GM12878 (cell line): ENCODE results near the gene TET1. TPM values are rescaled to one million over a fixed set of nuclear protein-coding genes. Genes with fewer than 3 reads are reported as not detected.

ENCODE experiments used
- ATAC-seq: fragments of 200-7000 bp; cut with Tn5 transposase; 3 replicates; pipeline ENCODE4 v1.9.1; 2020; ENCODE audit warnings: mild to moderate bottlenecking, moderate library complexity
- BruUV-seq: library from RNA; stranded (reverse); fragments of 400-500 nt; replicated peaks from 2 replicates; lab custom pipeline; 2021; lab: Mats Ljungman, UMichigan
- CTCF ChIA-PET: fragments of 300-600 bp; sonication (Branson Sonifier 250); formaldehyde crosslinking; extraction: SDS; loops from one replicate; lab custom pipeline; 2021; ENCODE audit warnings: inconsistent platforms; lab: Yijun Ruan, JAX
- POLR2A ChIA-PET: fragments of 350-600 bp; formaldehyde crosslinking; extraction: SDS; loops from one replicate; lab custom pipeline; 2021; ENCODE audit warnings: inconsistent platforms; lab: Charles Lee
- RAD21 ChIA-PET: fragments of 300-600 bp; sonication (Branson Sonifier 250); formaldehyde crosslinking; loops from one replicate; lab custom pipeline; 2023; ENCODE audit warnings: antibody characterized with exemption; ENCODE audit not compliant: unreplicated experiment; lab: Charles Lee
- SMC1A ChIA-PET: fragments of 300-600 bp; sonication (Branson Sonifier 250); formaldehyde crosslinking; loops from one replicate; lab custom pipeline; 2023; ENCODE audit not compliant: unreplicated experiment, uncharacterized antibody; lab: Charles Lee
- DNase-seq: peaks from one replicate; pipeline ENCODE4 v3.0.0-alpha.2; 2011; ENCODE audit warnings: low read depth, low spot score
- FAIRE-seq: peaks from 3 replicates; lab custom pipeline; 2011; peaks lifted over from hg19 to GRCh38; lab: Jason Lieb, UNC
- H2AFZ ChIP-seq: 2 replicates; pipeline ENCODE4 v1.6.0; 2011; ENCODE audit warnings: low read depth, low read length, control low read depth; ENCODE audit not compliant: control insufficient read depth
- H3K27ac ChIP-seq: 2 replicates; pipeline ENCODE4 v1.5.1; 2011; ENCODE audit warnings: control low read depth; ENCODE audit not compliant: control insufficient read depth, insufficient read depth
- H3K27me3 ChIP-seq, 2 experiments: replicated peaks in 1 of 2; 2 replicates each; pipeline versions ENCODE4 v1.6.0 to v1.6.1; 2011; ENCODE audit warnings: low read length in 1 of 2; ENCODE audit not compliant: control insufficient read depth in 2 of 2, insufficient read depth in 2 of 2
- H3K36me3 ChIP-seq, 2 experiments: 2 replicates each; pipeline ENCODE4 v1.5.1; 2011; ENCODE audit warnings: low read length in 1 of 2; ENCODE audit not compliant: control insufficient read depth in 2 of 2, insufficient read depth in 2 of 2
- H3K4me1 ChIP-seq: 2 replicates; pipeline ENCODE4 v1.6.1; 2011; ENCODE audit warnings: mild to moderate bottlenecking, low read length, moderate library complexity, mixed read lengths; ENCODE audit not compliant: control insufficient read depth, insufficient read depth
- H3K4me2 ChIP-seq: 2 replicates; pipeline ENCODE4 v1.6.0; 2011; ENCODE audit warnings: control low read depth; ENCODE audit not compliant: control insufficient read depth, insufficient read depth
- H3K4me3 ChIP-seq: fragments of 200-600 bp; sonication (generic); 2 replicates; pipeline ENCODE4 v1.5.1; 2016
- H3K79me2 ChIP-seq: 2 replicates; pipeline ENCODE4 v1.6.0; 2011; ENCODE audit warnings: low read length; ENCODE audit not compliant: control insufficient read depth, insufficient read depth
- H3K9ac ChIP-seq: 2 replicates; pipeline ENCODE4 v1.8.0; 2011; ENCODE audit warnings: low read length, control low read depth, mixed read lengths; ENCODE audit not compliant: control insufficient read depth, insufficient read depth
- H3K9me3 ChIP-seq: replicated peaks from 3 replicates; pipeline ENCODE4 v1.5.1; 2011; ENCODE audit warnings: mild to moderate bottlenecking, low read length; ENCODE audit not compliant: control insufficient read depth, insufficient read depth
- H4K20me1 ChIP-seq: 2 replicates; pipeline ENCODE4 v1.6.0; 2011; ENCODE audit not compliant: control insufficient read depth, insufficient read depth
- BCLAF1 ChIP-seq: fragments of 450-650 bp; IDR thresholded peaks from 2 replicates; pipeline ENCODE4 v1.6.1; 2017; ENCODE audit warnings: antibody characterized with exemption, mild to moderate bottlenecking, moderate library complexity
- BMI1 ChIP-seq: fragments of 450-650 bp; IDR thresholded peaks from 2 replicates; pipeline ENCODE4 v1.6.1; 2016; ENCODE audit warnings: mild to moderate bottlenecking, moderate library complexity, borderline replicate concordance
- CHD4 ChIP-seq: fragments of 200-600 bp; sonication (generic); IDR thresholded peaks from 2 replicates; pipeline ENCODE4 v1.6.1; 2016; ENCODE audit warnings: mild to moderate bottlenecking
- CREB1 ChIP-seq: IDR thresholded peaks from 2 replicates; pipeline ENCODE4 v1.6.1; 2012; ENCODE audit warnings: low read depth, mild to moderate bottlenecking, inconsistent platforms
- CUX1 ChIP-seq: IDR thresholded peaks from 2 replicates; pipeline ENCODE4 v1.6.1; 2012; ENCODE audit warnings: improper control_type of control experiment, low read depth, low read length; ENCODE audit not compliant: insufficient replicate concordance
- EED ChIP-seq: sonication (generic); IDR thresholded peaks from 2 replicates; pipeline ENCODE4 v1.6.1; 2016; ENCODE audit warnings: antibody characterized with exemption, low read depth
- HCFC1 ChIP-seq: fragments of 150-350 bp; IDR thresholded peaks from 2 replicates; pipeline ENCODE4 v1.6.1; 2014; ENCODE audit warnings: low read length
- NFXL1 ChIP-seq: fragments of 450-650 bp; IDR thresholded peaks from 2 replicates; pipeline ENCODE4 v1.6.1; 2017; ENCODE audit warnings: antibody characterized with exemption, mild to moderate bottlenecking, borderline replicate concordance
- PKNOX1 ChIP-seq: fragments of 450-650 bp; IDR thresholded peaks from 2 replicates; pipeline ENCODE4 v1.6.1; 2016; ENCODE audit warnings: mild to moderate bottlenecking
- PML ChIP-seq: IDR thresholded peaks from 2 replicates; pipeline ENCODE4 v1.6.1; 2012; ENCODE audit warnings: low read length, inconsistent platforms
- RBBP5 ChIP-seq: fragments of 200-600 bp; sonication (generic); conservative IDR thresholded peaks from 2 replicates; pipeline ENCODE4 v1.6.1; 2016
- SIX5 ChIP-seq: IDR thresholded peaks from 2 replicates; pipeline ENCODE4 v1.6.1; 2011; ENCODE audit warnings: mild to moderate bottlenecking, low read depth, low read length, moderate library complexity; ENCODE audit not compliant: severe bottlenecking
- SMAD5 ChIP-seq: IDR thresholded peaks from 2 replicates; pipeline ENCODE4 v1.6.1; 2016; ENCODE audit warnings: antibody characterized with exemption, low read depth
- SMARCA5 ChIP-seq: fragments of 450-650 bp; IDR thresholded peaks from 2 replicates; pipeline ENCODE4 v1.6.1; 2017; ENCODE audit warnings: mild to moderate bottlenecking
- WRNIP1 ChIP-seq: IDR thresholded peaks from 2 replicates; pipeline ENCODE4 v1.6.1; 2011; ENCODE audit warnings: low read depth, low read length, improper control_type of control experiment, borderline replicate concordance
- WGBS: methylation state at CpG from one replicate; pipeline ENCODE4 v1.1.6; 2016; ENCODE audit warnings: low lambda C conversion rate; ENCODE audit not compliant: insufficient replicate concordance, insufficient coverage; ENCODE audit errors: missing lambda C conversion rate; 5-methylcytosine and 5-hydroxymethylcytosine counted together
- in situ Hi-C: fragments of 300-500 bp; cut with MboI; formaldehyde crosslinking; loops from 9 replicates; pipeline ENCODE4 v1.14.3; 2018; ENCODE audit warnings: mixed read lengths
- intact Hi-C: fragments of 100-400 bp; cut with micrococcal nuclease; formaldehyde crosslinking; loops from one replicate; pipeline ENCODE4 v1.14.2; 2022; ENCODE audit not compliant: unreplicated experiment
- polyA plus RNA-seq, 11 experiments: library from polyadenylated mRNA; depleted of rRNA in 4 of 11; unstranded in 6 of 11; stranded (reverse) in 5 of 11; fragments of >200 nt; fragmentation: Nextera tagmentation in 4 of 11; fragmentation: Illumina TruSeq in 1 of 11; extraction: Ambion mirVana in 4 of 11; extraction: Trizol in 1 of 11; gene quantifications; 1 replicate in 1 of 11; 2 replicates in 10 of 11; pipeline versions ENCODE4 v1.2.1 to v1.2.3, GENCODE V29; 2011 to 2016; ENCODE audit warnings: inconsistent platforms in 2 of 11, missing spikeins in 2 of 11, low read depth in 1 of 11
- total RNA-seq, 4 experiments: library from RNA; depleted of rRNA in 3 of 4; stranded (reverse); fragments of >200 nt in 3 of 4; fragmentation: Illumina TruSeq in 1 of 4; extraction: Trizol in 1 of 4; gene quantifications; 2 replicates each; pipeline versions ENCODE4 v1.2.1 to v1.2.3, GENCODE V29; 2013 to 2021
- TF ChIP-seq, protein P1 (sequence below): IDR thresholded peaks from 2 replicates; pipeline ENCODE4 v1.6.1; 2011; ENCODE audit warnings: borderline replicate concordance, low read depth, mild to moderate bottlenecking, moderate library complexity, low read length; ENCODE audit not compliant: insufficient read depth, poor library complexity, severe bottlenecking

The TET1 gene
- total and polyA plus RNA-seq, 10 of the 15 experiments (the other 5 are each of a cell fraction or from before 2014, with no cell fraction given): 0.22 to 1.4 (median 0.60) TPM

DNA sequence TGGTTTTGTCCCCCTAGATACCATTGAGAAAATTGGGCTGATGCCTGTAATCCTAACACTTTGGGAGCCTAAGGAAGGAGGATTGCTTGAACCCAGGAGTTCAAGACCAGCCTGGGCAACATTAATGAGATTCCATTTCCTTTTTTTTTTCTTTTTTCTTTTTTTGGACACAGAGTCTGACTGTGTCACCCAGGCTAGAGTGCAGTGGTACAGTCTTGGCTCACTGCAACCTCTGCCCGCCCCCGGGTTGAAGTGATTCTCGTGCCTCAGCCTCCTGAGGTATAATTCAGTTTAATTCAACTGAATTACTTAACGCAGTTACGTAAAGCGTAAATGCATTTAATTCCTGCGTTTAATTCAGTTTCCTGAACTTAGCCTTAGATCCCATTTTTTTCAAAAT is 174.2 kb downstream of the TET1 start:
- DNase-seq: no peak
- intact Hi-C loops: no loop called here
- Histone ChIP-seq H4K20me1 (no peaks in the 10 kb centered on the region), H3K4me1 (no peaks in the 10 kb centered on the region), H3K4me3 (no peak overlapping the region), H3K79me2 (peaks cover 3% of the 10 kb centered on the region), H3K27me3 (no peaks in the 10 kb centered on the region), H3K9ac (no peak overlapping the region), H3K36me3 (peaks cover 5 to 27% of the 10 kb centered on the region in 2 experiments), H3K27ac (no peak overlapping the region), H3K4me2 (no peak overlapping the region), H3K9me3 (no peaks in the 10 kb centered on the region), H2AFZ (no peak overlapping the region)
- ChIA-PET RAD21 (no interaction called here), POLR2A (no interaction called here), SMC1A (interaction anchor here (0.7 kb wide), 1 partner anchor 825 kb away, joined by 3 read pairs; no protein-coding TSS in a partner anchor), CTCF (interaction anchor here (1.0 kb wide), 1 partner anchor 10 kb away, joined by 3 read pairs; no protein-coding TSS in a partner anchor)
- in situ Hi-C loops: no loop called here
- no peak for FAIRE-seq
- ATAC-seq: no peak
- WGBS: 100% methylated on average over 7 of the region's 7 CpGs
- no TSS peak for BruUV-seq
- no peak for TF ChIP-seq CUX1
- no peak for TF ChIP-seq SMARCA5
- TF ChIP-seq CREB1: no peak
- TF ChIP-seq BCLAF1: no peak
- TF ChIP-seq CHD4: no peak
- no peak for TF ChIP-seq PKNOX1
- TF ChIP-seq SMAD5: no peak
- TF ChIP-seq SIX5: no peak
- TF ChIP-seq, protein P1, sequence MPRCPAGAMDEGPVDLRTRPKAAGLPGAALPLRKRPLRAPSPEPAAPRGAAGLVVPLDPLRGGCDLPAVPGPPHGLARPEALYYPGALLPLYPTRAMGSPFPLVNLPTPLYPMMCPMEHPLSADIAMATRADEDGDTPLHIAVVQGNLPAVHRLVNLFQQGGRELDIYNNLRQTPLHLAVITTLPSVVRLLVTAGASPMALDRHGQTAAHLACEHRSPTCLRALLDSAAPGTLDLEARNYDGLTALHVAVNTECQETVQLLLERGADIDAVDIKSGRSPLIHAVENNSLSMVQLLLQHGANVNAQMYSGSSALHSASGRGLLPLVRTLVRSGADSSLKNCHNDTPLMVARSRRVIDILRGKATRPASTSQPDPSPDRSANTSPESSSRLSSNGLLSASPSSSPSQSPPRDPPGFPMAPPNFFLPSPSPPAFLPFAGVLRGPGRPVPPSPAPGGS: no peak
- no peak for TF ChIP-seq PML
- TF ChIP-seq NFXL1: no peak
- TF ChIP-seq EED: no peak
- no peak for TF ChIP-seq HCFC1
- TF ChIP-seq BMI1: no peak
- TF ChIP-seq WRNIP1: no peak
- no peak for TF ChIP-seq RBBP5
